ENCODE data around the gene MYMX. TPM values are rescaled to one million over a fixed set of nuclear protein-coding genes. Genes with fewer than 3 reads are reported as not detected.
"Not testable (repeated sequence)": the region's sequence is repeated elsewhere in the genome, so short reads cannot be mapped to it uniquely, and the experiment has no call there.

Gene MYMX
- total RNA-seq, 1 donor from 2014 or later = not detected

DNA sequence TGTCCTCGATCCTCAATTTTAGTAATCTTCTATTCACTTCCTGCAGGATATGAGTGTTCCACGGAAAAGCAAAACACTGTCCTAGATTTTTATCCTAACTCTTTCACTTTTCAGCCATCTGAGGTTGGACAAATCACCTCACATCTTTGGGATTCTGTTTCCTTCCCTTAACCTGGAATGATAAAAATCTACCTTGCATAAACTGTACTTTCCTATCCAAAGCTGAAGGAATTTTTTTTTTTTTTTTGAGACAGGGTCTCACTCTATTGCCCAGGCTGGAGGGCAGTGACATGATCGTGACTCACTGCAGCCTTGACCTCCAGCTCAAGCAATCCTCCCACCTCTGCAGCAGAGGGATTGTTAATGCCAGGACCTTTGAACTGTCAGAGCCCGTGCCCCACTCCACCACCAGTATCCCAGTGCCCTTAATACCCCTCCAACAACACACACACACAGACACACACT is 37.6 kb upstream of the MYMX start:
- TF ChIP-seq, protein P1, sequence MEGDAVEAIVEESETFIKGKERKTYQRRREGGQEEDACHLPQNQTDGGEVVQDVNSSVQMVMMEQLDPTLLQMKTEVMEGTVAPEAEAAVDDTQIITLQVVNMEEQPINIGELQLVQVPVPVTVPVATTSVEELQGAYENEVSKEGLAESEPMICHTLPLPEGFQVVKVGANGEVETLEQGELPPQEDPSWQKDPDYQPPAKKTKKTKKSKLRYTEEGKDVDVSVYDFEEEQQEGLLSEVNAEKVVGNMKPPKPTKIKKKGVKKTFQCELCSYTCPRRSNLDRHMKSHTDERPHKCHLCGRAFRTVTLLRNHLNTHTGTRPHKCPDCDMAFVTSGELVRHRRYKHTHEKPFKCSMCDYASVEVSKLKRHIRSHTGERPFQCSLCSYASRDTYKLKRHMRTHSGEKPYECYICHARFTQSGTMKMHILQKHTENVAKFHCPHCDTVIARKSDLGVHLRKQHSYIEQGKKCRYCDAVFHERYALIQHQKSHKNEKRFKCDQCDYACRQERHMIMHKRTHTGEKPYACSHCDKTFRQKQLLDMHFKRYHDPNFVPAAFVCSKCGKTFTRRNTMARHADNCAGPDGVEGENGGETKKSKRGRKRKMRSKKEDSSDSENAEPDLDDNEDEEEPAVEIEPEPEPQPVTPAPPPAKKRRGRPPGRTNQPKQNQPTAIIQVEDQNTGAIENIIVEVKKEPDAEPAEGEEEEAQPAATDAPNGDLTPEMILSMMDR (IDR thresholded peaks at IDR 0.05; ENCODE audit: insufficient read depth, low read length, poor library complexity, severe bottlenecking) = no peak

DNA sequence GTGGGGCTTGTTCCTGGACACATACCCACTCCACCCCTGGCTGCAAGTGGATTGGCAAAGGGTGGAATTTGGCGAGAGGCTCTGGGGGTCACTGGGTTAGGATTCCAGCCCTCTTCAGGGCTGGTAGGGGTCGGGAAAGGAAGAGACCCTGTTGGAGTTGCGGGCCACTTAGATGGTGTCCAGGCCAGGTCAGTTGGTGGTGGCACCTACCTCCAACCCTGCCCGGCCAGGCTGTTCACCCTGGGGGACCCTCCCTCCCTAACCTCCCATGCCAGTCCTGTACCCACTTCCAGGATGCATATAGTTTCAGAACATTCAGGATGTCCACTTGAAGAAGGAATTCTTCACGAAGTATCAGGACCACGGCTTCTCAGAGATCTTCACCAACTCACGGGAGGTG is 37.1 kb upstream of the MYMX start:
- peaks cover 4% of the 10 kb centered on the region for H3K27me3 ChIP-seq (ENCODE audit: control insufficient read depth, insufficient read depth, low read length)
- no peak for DNase-seq (ENCODE audit: low read depth)
- H3K36me3 ChIP-seq (ENCODE audit: control insufficient read depth, insufficient read depth, low read length) = no peaks in the 10 kb centered on the region
- no peak overlapping the region for H3K4me3 ChIP-seq (ENCODE audit: low read depth, low read length)
- TF ChIP-seq, protein P1 (IDR thresholded peaks at IDR 0.05; ENCODE audit: insufficient read depth, low read length, poor library complexity, severe bottlenecking) = no peak

More for the DNA sequence above, 37.6 kb upstream of the MYMX start:
- DNase-seq (ENCODE audit: low read depth) = no peak
- H3K4me3 ChIP-seq (ENCODE audit: low read depth, low read length) = no peak overlapping the region
- H3K27me3 ChIP-seq (ENCODE audit: control insufficient read depth, insufficient read depth, low read length) = peaks cover 2% of the 10 kb centered on the region
- no peaks in the 10 kb centered on the region for H3K36me3 ChIP-seq (ENCODE audit: control insufficient read depth, insufficient read depth, low read length)

DNA sequence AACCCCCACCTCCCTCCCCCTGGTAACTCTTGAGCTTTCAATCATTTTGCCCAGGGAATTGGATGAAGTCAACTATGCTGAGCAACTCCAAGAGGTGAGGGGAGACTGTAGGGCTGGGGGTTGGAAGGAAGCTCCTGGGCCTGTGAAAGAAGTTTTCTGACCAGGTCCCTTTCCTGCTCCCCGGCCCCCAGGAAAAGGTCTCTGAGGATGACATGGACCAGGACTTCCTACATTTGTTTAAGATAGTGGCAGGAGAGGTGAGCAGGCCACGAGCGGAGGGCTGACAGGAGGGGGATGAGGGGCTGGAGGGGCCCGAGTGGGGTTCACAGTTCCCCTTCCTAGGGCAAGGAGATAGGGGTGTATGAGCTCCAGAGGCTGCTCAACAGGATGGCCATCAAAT is 36.3 kb upstream of the MYMX start:
- DNase-seq (ENCODE audit: low read depth) = no peak
- Histone ChIP-seq H3K36me3 (ENCODE audit: control insufficient read depth, insufficient read depth, low read length) (no peaks in the 10 kb centered on the region), H3K27me3 (ENCODE audit: control insufficient read depth, insufficient read depth, low read length) (peaks cover 4% of the 10 kb centered on the region), H3K4me3 (ENCODE audit: low read depth, low read length) (no peak overlapping the region)
- TF ChIP-seq, protein P1 (IDR thresholded peaks at IDR 0.05; ENCODE audit: insufficient read depth, low read length, poor library complexity, severe bottlenecking) = no peak

DNA sequence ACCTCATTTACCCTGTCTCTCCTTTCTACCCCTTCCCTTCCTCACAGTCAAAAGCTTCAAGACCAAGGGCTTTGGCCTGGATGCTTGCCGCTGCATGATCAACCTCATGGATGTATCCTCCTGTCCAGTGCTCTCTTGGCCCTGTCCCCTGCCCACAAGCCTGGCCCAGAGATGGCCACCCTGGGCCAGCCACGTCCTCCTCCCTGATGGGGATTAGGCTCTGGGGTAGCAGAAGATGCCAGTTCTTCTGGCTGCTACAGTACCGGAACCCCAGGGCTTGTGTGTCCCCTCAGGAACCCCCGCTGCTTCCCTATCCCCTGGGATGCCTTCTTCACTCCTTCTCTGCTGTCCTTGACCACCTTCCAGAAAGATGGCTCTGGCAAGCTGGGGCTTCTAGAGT is 35.8 kb upstream of the MYMX start:
- TF ChIP-seq, protein P1 (IDR thresholded peaks at IDR 0.05; ENCODE audit: insufficient read depth, low read length, poor library complexity, severe bottlenecking) = no peak
- no peaks in the 10 kb centered on the region for H3K36me3 ChIP-seq (ENCODE audit: control insufficient read depth, insufficient read depth, low read length)
- DNase-seq (ENCODE audit: low read depth) = no peak
- H3K4me3 ChIP-seq (ENCODE audit: low read depth, low read length) = no peak overlapping the region
- peaks cover 4% of the 10 kb centered on the region for H3K27me3 ChIP-seq (ENCODE audit: control insufficient read depth, insufficient read depth, low read length)

DNA sequence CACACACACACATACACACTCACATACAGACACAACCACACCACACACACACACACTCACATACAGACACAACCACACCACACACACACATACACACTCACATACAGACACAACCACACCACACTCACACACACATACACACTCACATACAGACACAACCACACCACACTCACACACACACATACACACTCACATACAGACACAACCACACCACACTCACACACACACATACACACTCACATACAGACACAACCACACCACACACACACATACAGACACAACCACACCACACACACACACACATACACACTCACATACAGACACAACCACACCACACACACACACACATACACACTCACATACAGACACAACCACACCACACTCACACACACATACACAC is 34.9 kb upstream of the MYMX start:
- not testable (repeated sequence) for H3K4me3 ChIP-seq (ENCODE audit: low read depth, low read length); H3K36me3 ChIP-seq (ENCODE audit: control insufficient read depth, insufficient read depth, low read length); DNase-seq (ENCODE audit: low read depth); H3K27me3 ChIP-seq (ENCODE audit: control insufficient read depth, insufficient read depth, low read length)

DNA sequence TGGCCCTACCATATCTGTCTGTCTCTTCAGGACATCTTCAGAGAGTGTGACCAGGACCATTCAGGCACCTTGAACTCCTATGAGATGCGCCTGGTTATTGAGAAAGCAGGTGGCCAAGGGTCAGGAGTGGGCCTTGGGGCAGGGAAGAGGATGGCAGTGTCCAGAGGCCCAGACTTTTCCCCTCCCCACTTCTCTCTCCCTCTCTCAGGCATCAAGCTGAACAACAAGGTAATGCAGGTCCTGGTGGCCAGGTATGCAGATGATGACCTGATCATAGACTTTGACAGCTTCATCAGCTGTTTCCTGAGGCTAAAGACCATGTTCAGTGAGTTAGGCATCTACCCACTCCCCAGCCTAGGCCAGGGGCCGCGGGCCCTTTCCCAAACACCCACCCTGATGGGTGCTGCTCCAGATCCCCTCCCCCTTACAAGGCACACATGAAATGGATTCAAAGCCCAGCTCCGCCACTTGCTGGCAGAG is 33.8 kb upstream of the MYMX start:
- no peak for DNase-seq (ENCODE audit: low read depth)
- TF ChIP-seq, protein P1 (IDR thresholded peaks at IDR 0.05; ENCODE audit: insufficient read depth, low read length, poor library complexity, severe bottlenecking) = no peak
- Histone ChIP-seq H3K4me3 (ENCODE audit: low read depth, low read length) (no peak overlapping the region), H3K27me3 (ENCODE audit: control insufficient read depth, insufficient read depth, low read length) (peaks cover 6% of the 10 kb centered on the region), H3K36me3 (ENCODE audit: control insufficient read depth, insufficient read depth, low read length) (no peaks in the 10 kb centered on the region)
